Mucosa of descending colon (tissue), 3 donors: Measurements from ENCODE around the gene GARIN6. TPM values are rescaled to one million over a fixed set of nuclear protein-coding genes. Genes with fewer than 3 reads are reported as not detected.

ENCODE experiments used
- ATAC-seq: fragments of 200-7000 bp; cut with Tn5 transposase; one replicate; pipeline ENCODE4 v1.9.1; 2020; ENCODE audit warnings: mild to moderate bottlenecking, moderate library complexity
- DNase-seq, 3 donors: peaks; one replicate each; pipeline ENCODE4 v3.0.0-alpha.2; 2020
- H3K36me3 ChIP-seq: fragments of 200-600 bp; one replicate; pipeline ENCODE4 v1.8.0; 2021; ENCODE audit warnings: low read depth, mild to moderate bottlenecking
- H3K4me1 ChIP-seq: fragments of 200-600 bp; one replicate; pipeline ENCODE4 v1.8.0; 2021; ENCODE audit warnings: low read depth, mild to moderate bottlenecking
- H3K4me3 ChIP-seq: fragments of 200-600 bp; one replicate; pipeline ENCODE4 v1.8.0; 2021; ENCODE audit warnings: mild to moderate bottlenecking
- H3K9me3 ChIP-seq: fragments of 200-600 bp; one replicate; pipeline ENCODE4 v1.8.0; 2021; ENCODE audit warnings: mild to moderate bottlenecking
- CTCF ChIP-seq: fragments of 200-600 bp; IDR thresholded peaks from one replicate; pipeline ENCODE4 v1.8.0; 2022; ENCODE audit warnings: antibody characterized with exemption, mild to moderate bottlenecking
- intact Hi-C, 2 donors: fragments of 100-400 bp; cut with DNase I in 1 of 2; cut with micrococcal nuclease in 1 of 2; formaldehyde crosslinking; loops; one replicate each; pipeline versions ENCODE4 v1.11.0 to v1.11.1; 2022; cut with DNase I, micrococcal nuclease
- long read RNA-seq, 2 donors: library from polyadenylated mRNA; unstranded; transcript quantifications; one replicate each; pipeline ENCODE4 v2.0.0, GENCODE V29; 2019 to 2021
- total RNA-seq, 3 donors: library from RNA; stranded (reverse); fragmentation: NEBNext Ultra II Directional in 2 of 3; extraction: Animal tissue kit (Norgen Biotek cat#: 25700) in 2 of 3; gene quantifications; one replicate each; pipeline versions ENCODE4 v1.2.1 to v1.2.4, GENCODE V29; 2021 to 2023
- donor health status: DM: no; HTN: no; CAD: no; lungs with moderate emphysema.
- donor health status: DM: no; HTN: no; CAD: no.
- donor health status: DM: no; HTN: yes; CAD: no.

Gene GARIN6
- total RNA-seq = not detected
- long read RNA-seq, donor 1 = 0 reads
- long read RNA-seq, donor 2 = 0 reads

GRCh38 chr12:99647453-99647852, at the start of gene GARIN6:
GARIN6 (plus strand) TSS chr12:99647753; CDS start chr12:99648175, 422 bp downstream.
- H3K36me3 ChIP-seq = no peaks in the 10 kb centered on the region
- no peak within 1 kb of the TSS for H3K4me3 ChIP-seq
- no peaks in the 10 kb centered on the region for H3K9me3 ChIP-seq
- H3K4me1 ChIP-seq = no peaks in the 10 kb centered on the region
- DNase-seq (no peak), ATAC-seq (no peak)
- intact Hi-C loops = no loop called here
- TF ChIP-seq CTCF = no peak

- Histone ChIP-seq H3K4me3 (no peak overlapping the region), H3K36me3 (no peaks in the 10 kb centered on the region), H3K9me3 (peaks cover 15% of the 10 kb centered on the region), H3K4me1 (no peaks in the 10 kb centered on the region)
- no peak for TF ChIP-seq CTCF
- intact Hi-C loops = no loop called here
- no peak for DNase-seq
- no peak for ATAC-seq
Observed at GRCh38 chr12:99598785-99599184, 48.8 kb upstream of the GARIN6 start.

- H3K4me3 ChIP-seq = no peak overlapping the region
- intact Hi-C loops = no loop called here
- peaks cover 15% of the 10 kb centered on the region for H3K9me3 ChIP-seq
- TF ChIP-seq CTCF = no peak
- no peaks in the 10 kb centered on the region for H3K36me3 ChIP-seq
- DNase-seq (no peak), ATAC-seq (no peak)
- H3K4me1 ChIP-seq = no peaks in the 10 kb centered on the region
Observed at GRCh38 chr12:99600388-99600787, 47.2 kb upstream of the GARIN6 start.

GRCh38 chr12:99609455-99610181, 37.9 kb upstream of the GARIN6 start:
- no peak for TF ChIP-seq CTCF
- intact Hi-C loops = no loop called here
- no peaks in the 10 kb centered on the region for H3K9me3 ChIP-seq
- no peak overlapping the region for H3K4me3 ChIP-seq
- ATAC-seq = no peak
- DNase-seq = no peak
- no peaks in the 10 kb centered on the region for H3K4me1 ChIP-seq
- H3K36me3 ChIP-seq = no peaks in the 10 kb centered on the region

- no peak for ATAC-seq
- no peaks in the 10 kb centered on the region for H3K36me3 ChIP-seq
- H3K4me1 ChIP-seq = no peaks in the 10 kb centered on the region
- no peak overlapping the region for H3K4me3 ChIP-seq
- no peak for TF ChIP-seq CTCF
- intact Hi-C loops = no loop called here
- no peaks in the 10 kb centered on the region for H3K9me3 ChIP-seq
- no peak for DNase-seq
Observed at GRCh38 chr12:99611117-99611516, 36.4 kb upstream of the GARIN6 start.
